Tibial nerve (tissue), 4 donors: ENCODE data around the gene NR2F2. TPM values are rescaled to one million over a fixed set of nuclear protein-coding genes. Genes with fewer than 3 reads are reported as not detected.
A peak's percentile ranks its signal among the peaks of the same experiment; 100 is the strongest.

Experiments used
- DNase-seq, 2 donors: peaks; one replicate each; pipeline ENCODE4 v3.0.0-alpha.2; 2019; ENCODE audit warnings: low spot score in 2 of 2
- H3K27ac ChIP-seq, 4 donors: fragments of 200-600 bp; sonication (generic) in 3 of 4; one replicate each; pipeline ENCODE4 v1.5.1; 2017 to 2019; ENCODE audit warnings: mild to moderate bottlenecking in 1 of 4
- H3K27me3 ChIP-seq, 2 donors: fragments of 200-600 bp; sonication (generic) in 1 of 2; one replicate each; pipeline versions ENCODE4 v1.5.1 to v1.6.0; 2017 to 2019
- H3K36me3 ChIP-seq, 3 donors: fragments of 200-600 bp; sonication (generic); one replicate each; pipeline ENCODE4 v1.5.1; 2018 to 2019
- H3K4me1 ChIP-seq, 4 donors: fragments of 200-600 bp; sonication (generic) in 3 of 4; one replicate each; pipeline ENCODE4 v1.5.1; 2017 to 2019
- H3K4me3 ChIP-seq, 4 donors: fragments of 200-600 bp; sonication (generic) in 3 of 4; one replicate each; pipeline ENCODE4 v1.5.1; 2017 to 2019; ENCODE audit warnings: mild to moderate bottlenecking in 1 of 4, moderate library complexity in 1 of 4
- H3K9me3 ChIP-seq, 4 donors: fragments of 200-600 bp; sonication (generic) in 3 of 4; one replicate each; pipeline ENCODE4 v1.5.1; 2017 to 2019
- EP300 ChIP-seq, 2 donors: sonication (generic); formaldehyde crosslinking; IDR thresholded peaks; one replicate each; pipeline ENCODE4 v1.6.1; 2017; ENCODE audit warnings: antibody characterized with exemption in 2 of 2, mild to moderate bottlenecking in 1 of 2
- POLR2A ChIP-seq, 2 donors: fragments of 450-650 bp; IDR thresholded peaks; one replicate each; pipeline ENCODE4 v1.6.1; 2017; ENCODE audit warnings: antibody characterized with exemption in 2 of 2, mild to moderate bottlenecking in 2 of 2, moderate library complexity in 2 of 2
- WGBS, 2 donors: methylation state at CpG; one replicate each; pipeline ENCODE4 v1.1.5; 2018; 5-methylcytosine and 5-hydroxymethylcytosine counted together
- total RNA-seq, 4 donors: library from RNA; depleted of rRNA; stranded (reverse); fragments of >200 nt; gene quantifications; one replicate each; pipeline ENCODE4 v1.1.0, GENCODE V29; 2016
- TF ChIP-seq, protein P1 (sequence below), 5 experiments: fragments of 200-600 bp in 3 of 5; fragments of 450-650 bp in 2 of 5; sonication (generic) in 3 of 5; IDR thresholded peaks; one replicate each; pipeline ENCODE4 v1.5.1; 2016 to 2019; ENCODE audit warnings: antibody characterized with exemption in 5 of 5, mild to moderate bottlenecking in 3 of 5, moderate library complexity in 2 of 5

Gene NR2F2
- total RNA-seq, 4 donors from 2014 or later, result 70.8 to 129 (median 124) TPM

DNA sequence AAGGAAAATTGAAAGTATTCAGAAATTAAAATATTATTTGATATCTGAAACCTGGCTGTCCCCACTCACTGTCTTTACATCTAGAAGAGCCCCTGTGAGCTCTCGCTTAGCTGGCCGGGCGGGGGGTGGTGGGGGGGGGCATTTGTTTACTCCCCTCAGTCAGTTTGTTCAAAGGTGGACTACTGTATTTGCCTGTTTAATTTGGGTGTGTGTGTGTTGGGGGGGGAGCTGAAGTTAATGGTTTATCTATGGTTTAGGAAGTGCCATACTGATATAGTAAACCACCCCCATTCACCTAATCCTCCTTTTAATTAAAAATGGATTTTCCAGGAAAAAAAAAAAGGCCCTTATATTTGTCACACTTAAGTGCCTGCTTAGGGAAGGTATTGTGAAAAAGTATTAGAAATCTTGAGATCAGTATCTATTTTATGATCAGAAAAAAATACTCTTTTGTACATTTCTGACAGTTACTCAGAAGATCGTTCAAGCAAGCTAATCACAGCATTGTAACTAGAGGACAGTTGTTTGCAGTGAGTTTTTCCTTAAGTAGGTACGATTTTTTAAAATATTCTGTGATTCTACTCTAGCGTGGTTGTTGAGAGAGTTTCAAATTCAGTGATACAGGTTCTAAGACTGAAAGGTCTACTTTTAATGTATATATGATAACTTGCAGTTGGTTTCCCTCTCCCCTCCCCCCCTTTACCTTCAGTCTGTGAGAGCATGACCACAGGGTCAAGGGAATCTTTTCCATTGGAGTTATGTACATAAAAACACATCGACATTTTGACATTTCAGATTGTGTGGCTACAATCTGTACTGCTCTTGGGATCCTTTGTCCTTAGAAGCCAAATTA lies 8.5 kb downstream of the NR2F2 start:
- WGBS, 2 donors, result 3% methylated on average over 7 of the region's 7 CpGs

DNA sequence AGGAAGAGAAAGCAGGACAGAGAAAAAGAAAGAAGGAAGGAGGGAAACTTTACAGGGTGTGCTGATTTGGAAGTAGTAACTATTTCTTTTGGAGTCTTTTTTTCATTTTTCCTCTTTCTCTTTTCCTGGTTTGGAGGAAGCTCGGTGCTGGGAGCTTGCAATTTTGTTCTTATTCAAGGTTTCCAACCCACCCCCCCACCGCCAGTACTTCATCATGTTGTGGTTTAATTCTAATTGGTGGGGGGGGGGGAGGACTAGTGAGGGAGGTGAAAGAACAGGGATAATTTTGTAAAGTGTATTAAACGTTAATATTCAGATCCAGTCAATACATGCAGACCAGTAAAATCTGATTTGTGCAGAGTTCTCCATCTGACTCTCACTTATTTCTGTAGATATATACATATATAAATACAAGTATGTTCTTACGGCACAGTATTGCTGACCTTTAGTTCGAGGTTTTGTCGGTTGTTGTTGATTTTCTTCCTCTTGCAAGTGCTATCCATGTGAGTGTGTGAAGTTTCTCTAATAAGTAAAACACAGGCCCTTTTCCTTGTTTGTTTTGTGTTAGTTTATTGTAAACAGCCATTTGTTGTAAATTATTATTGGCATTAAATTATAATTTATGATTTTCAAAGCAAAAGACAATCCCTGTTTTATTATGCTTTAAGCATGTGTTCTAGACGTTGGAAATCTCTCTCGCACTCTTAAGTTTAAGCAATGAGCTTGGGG lies 9.3 kb downstream of the NR2F2 start:
- H3K4me3 ChIP-seq, result peak overlapping the region; percentile 48 to 89 (median 74)
- DNase-seq, result no peak
- TF ChIP-seq, protein P1, sequence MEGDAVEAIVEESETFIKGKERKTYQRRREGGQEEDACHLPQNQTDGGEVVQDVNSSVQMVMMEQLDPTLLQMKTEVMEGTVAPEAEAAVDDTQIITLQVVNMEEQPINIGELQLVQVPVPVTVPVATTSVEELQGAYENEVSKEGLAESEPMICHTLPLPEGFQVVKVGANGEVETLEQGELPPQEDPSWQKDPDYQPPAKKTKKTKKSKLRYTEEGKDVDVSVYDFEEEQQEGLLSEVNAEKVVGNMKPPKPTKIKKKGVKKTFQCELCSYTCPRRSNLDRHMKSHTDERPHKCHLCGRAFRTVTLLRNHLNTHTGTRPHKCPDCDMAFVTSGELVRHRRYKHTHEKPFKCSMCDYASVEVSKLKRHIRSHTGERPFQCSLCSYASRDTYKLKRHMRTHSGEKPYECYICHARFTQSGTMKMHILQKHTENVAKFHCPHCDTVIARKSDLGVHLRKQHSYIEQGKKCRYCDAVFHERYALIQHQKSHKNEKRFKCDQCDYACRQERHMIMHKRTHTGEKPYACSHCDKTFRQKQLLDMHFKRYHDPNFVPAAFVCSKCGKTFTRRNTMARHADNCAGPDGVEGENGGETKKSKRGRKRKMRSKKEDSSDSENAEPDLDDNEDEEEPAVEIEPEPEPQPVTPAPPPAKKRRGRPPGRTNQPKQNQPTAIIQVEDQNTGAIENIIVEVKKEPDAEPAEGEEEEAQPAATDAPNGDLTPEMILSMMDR (IDR thresholded peaks at IDR 0.05), result no peak
- TF ChIP-seq POLR2A (IDR thresholded peaks at IDR 0.05) (no peak), EP300 (IDR thresholded peaks at IDR 0.05) (no peak)
- H3K4me1 ChIP-seq, result peaks cover 0 to 10% (median 6%) of the 10 kb centered on the region in 4 donors
- 2% methylated on average over 8 of the region's 8 CpGs for WGBS, 2 donors
- no peaks in the 10 kb centered on the region for H3K27me3 ChIP-seq
- H3K27ac ChIP-seq, result peak overlapping the region; percentile 95 to 100 (median 98)
- peaks cover 0 to 27% (median 0%) of the 10 kb centered on the region in 3 donors for H3K36me3 ChIP-seq
- H3K9me3 ChIP-seq, result no peaks in the 10 kb centered on the region

More for the DNA sequence above, 8.5 kb downstream of the NR2F2 start:
- peak in 1 of 2 donors; percentile 12 for DNase-seq
- peak overlapping the region; percentile 95 to 100 (median 98) for H3K27ac ChIP-seq
- peaks cover 0 to 6% (median 1%) of the 10 kb centered on the region in 4 donors for H3K4me1 ChIP-seq
- TF ChIP-seq, protein P1 (IDR thresholded peaks at IDR 0.05), result no peak
- TF ChIP-seq EP300 (IDR thresholded peaks at IDR 0.05), result peak in 1 of 2 donors; percentile 44
- no peak for TF ChIP-seq POLR2A (IDR thresholded peaks at IDR 0.05)
- peak overlapping the region; percentile 48 to 89 (median 74) for H3K4me3 ChIP-seq
- peaks cover 6 to 35% (median 7%) of the 10 kb centered on the region in 3 donors for H3K36me3 ChIP-seq
- H3K9me3 ChIP-seq, result no peaks in the 10 kb centered on the region
- H3K27me3 ChIP-seq, result no peaks in the 10 kb centered on the region

DNA sequence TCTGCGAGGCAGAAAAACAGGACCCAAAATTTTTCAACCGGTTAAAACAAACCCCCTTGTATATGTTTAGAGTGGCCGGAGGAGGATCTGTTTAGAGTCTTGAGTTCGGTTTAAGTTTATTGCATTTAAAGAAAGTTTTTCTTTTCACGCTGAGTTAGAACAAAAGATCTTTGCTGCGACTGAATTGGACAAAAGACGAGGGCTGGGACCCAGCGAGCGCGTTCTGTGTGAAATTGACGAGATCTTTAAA lies 9.8 kb downstream of the NR2F2 start:
- H3K36me3 ChIP-seq, result peaks cover 0 to 23% (median 0%) of the 10 kb centered on the region in 3 donors
- no peak for DNase-seq
- peak overlapping the region; percentile 48 to 89 (median 74) for H3K4me3 ChIP-seq
- H3K27ac ChIP-seq, result peak overlapping the region; percentile 95 to 100 (median 98)
- TF ChIP-seq, protein P1 (IDR thresholded peaks at IDR 0.05), result no peak
- TF ChIP-seq EP300 (IDR thresholded peaks at IDR 0.05) (no peak), POLR2A (IDR thresholded peaks at IDR 0.05) (no peak)
- H3K27me3 ChIP-seq, result no peaks in the 10 kb centered on the region
- H3K4me1 ChIP-seq, result peaks cover 0 to 13% (median 9%) of the 10 kb centered on the region in 4 donors
- 0 to 1% methylated on average over 11 of the region's 11 CpGs for WGBS, 2 donors
- no peaks in the 10 kb centered on the region for H3K9me3 ChIP-seq

DNA sequence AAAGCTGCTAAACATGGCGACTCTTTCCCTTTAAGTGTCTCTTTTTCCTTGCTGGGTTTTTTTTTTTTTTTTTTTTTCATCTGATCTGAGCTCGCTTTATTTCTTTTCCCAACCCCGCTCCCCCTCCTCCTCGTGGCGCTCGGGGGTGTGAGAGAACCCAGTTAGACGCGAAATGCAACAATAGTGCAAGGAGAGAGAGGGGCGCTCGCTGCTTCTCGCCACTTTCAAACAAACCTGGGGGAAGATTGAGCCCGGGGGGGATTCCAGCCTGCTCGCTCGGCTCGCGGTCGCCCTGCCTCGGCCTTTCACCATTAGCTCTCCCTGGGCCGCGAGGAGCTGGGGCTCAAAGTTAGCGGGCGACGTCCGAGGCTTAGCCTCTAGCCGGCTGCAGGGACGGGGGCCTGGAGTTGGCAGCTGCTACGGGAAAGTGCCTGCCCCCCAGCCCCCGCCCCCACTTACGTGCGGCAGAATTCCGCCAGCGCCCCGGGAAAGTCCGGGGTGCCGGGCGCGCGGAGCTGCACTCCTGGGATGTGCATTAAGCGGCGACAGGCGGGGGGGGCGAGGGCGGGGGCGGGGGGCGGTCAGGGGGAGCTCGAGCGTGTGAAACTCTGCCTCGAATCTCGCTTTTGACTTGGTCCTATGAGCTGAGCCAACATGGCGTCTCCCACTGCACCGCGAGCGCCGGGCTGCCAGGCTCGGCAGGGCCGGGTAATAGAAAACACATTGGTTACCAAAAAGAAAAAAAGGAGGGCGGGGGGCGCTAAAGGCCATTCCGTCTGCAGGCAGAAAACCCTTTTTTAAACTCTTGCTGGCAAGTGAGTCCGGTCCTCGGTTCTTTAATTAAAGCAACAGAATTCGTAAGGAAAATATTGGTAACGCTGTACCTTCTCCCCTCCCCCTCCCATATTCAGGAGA lies 10.4 kb downstream of the NR2F2 start:
- no peak for DNase-seq
- H3K27me3 ChIP-seq, result no peaks in the 10 kb centered on the region
- H3K36me3 ChIP-seq, result peaks cover 0 to 17% (median 0%) of the 10 kb centered on the region in 3 donors
- H3K27ac ChIP-seq, result peak overlapping the region; percentile 95 to 100 (median 98)
- H3K4me1 ChIP-seq, result peaks cover 0 to 13% (median 9%) of the 10 kb centered on the region in 4 donors
- peak overlapping the region; percentile 48 to 89 (median 74) for H3K4me3 ChIP-seq
- 0 to 2% methylated on average over 42 to 55 of the region's 63 CpGs for WGBS, 2 donors
- no peaks in the 10 kb centered on the region for H3K9me3 ChIP-seq
- peak; percentile 6 to 25 for TF ChIP-seq POLR2A (IDR thresholded peaks at IDR 0.05)
- TF ChIP-seq, protein P1 (IDR thresholded peaks at IDR 0.05), result no peak
- TF ChIP-seq EP300 (IDR thresholded peaks at IDR 0.05), result peak in 1 of 2 donors; percentile 62
